IMR-90 (cell line): Measurements from ENCODE around the gene PDK3. TPM values are rescaled to one million over a fixed set of nuclear protein-coding genes. Genes with fewer than 3 reads are reported as not detected.

Experiments used
- ATAC-seq: fragments of 200-7000 bp; cut with Tn5 transposase; 2 replicates; pipeline ENCODE4 v1.9.1; 2020; ENCODE audit warnings: low read depth, mild to moderate bottlenecking, moderate library complexity
- BruUV-seq: library from RNA; stranded (reverse); fragments of 400-500 nt; replicated peaks from 2 replicates; lab custom pipeline; 2021; lab: Mats Ljungman, UMichigan
- CTCF ChIA-PET: fragments of 300-600 bp; formaldehyde crosslinking; extraction: SDS; loops from one replicate; lab custom pipeline; 2021; ENCODE audit warnings: antibody characterized with exemption; lab: Yijun Ruan, JAX
- POLR2A ChIA-PET: fragments of 300-600 bp; sonication (Branson Sonifier 250); formaldehyde crosslinking; loops from one replicate; lab custom pipeline; 2022; ENCODE audit warnings: antibody characterized with exemption; ENCODE audit not compliant: unreplicated experiment; lab: Charles Lee
- DNase-seq: peaks from one replicate; pipeline ENCODE4 v3.0.0; 2013
- H2AFZ ChIP-seq: replicated peaks from 2 replicates; pipeline ENCODE3; 2013; ENCODE audit warnings: low read length, mild to moderate bottlenecking; ENCODE audit not compliant: poor library complexity
- H2AK5ac ChIP-seq: 2 replicates; pipeline ENCODE4 v1.6.1; 2013; ENCODE audit warnings: low read depth, low read length, inconsistent platforms
- H2AK9ac ChIP-seq: replicated peaks from 2 replicates; pipeline ENCODE3; 2013; ENCODE audit warnings: mild to moderate bottlenecking, low read depth, low read length, moderate library complexity; ENCODE audit not compliant: poor library complexity
- H2BK120ac ChIP-seq: 2 replicates; pipeline ENCODE4 v1.6.1; 2013; ENCODE audit warnings: low read depth, low read length, inconsistent platforms
- H2BK15ac ChIP-seq: 3 replicates; pipeline ENCODE4 v1.6.1; 2013; ENCODE audit warnings: low read depth, low read length, inconsistent platforms
- H2BK20ac ChIP-seq: 2 replicates; pipeline ENCODE4 v1.6.1; 2013; ENCODE audit warnings: low read depth, mild to moderate bottlenecking, inconsistent platforms, low read length, moderate library complexity
- H2BK5ac ChIP-seq: 2 replicates; pipeline ENCODE4 v1.6.1; 2013; ENCODE audit warnings: mild to moderate bottlenecking, low read depth, low read length, inconsistent platforms; ENCODE audit not compliant: poor library complexity, severe bottlenecking
- H3K14ac ChIP-seq: replicated peaks from 2 replicates; pipeline ENCODE4 v1.6.1; 2013; ENCODE audit warnings: low read depth, low read length, inconsistent platforms
- H3K18ac ChIP-seq: 2 replicates; pipeline ENCODE4 v1.6.1; 2013; ENCODE audit warnings: low read depth, low read length, control low read depth
- H3K23ac ChIP-seq: 2 replicates; pipeline ENCODE4 v1.6.1; 2013; ENCODE audit warnings: low read depth, low read length, inconsistent platforms
- H3K27ac ChIP-seq: 2 replicates; pipeline ENCODE4 v1.5.1; 2013; ENCODE audit warnings: mild to moderate bottlenecking, control low read depth, low read length; ENCODE audit not compliant: insufficient read depth
- H3K27me3 ChIP-seq: 2 replicates; pipeline ENCODE4 v1.6.1; 2013; ENCODE audit warnings: low read length; ENCODE audit not compliant: control insufficient read depth, insufficient read depth
- H3K36me3 ChIP-seq: 2 replicates; pipeline ENCODE4 v1.6.1; 2013; ENCODE audit warnings: low read length, mixed read lengths; ENCODE audit not compliant: control insufficient read depth, insufficient read depth
- H3K4ac ChIP-seq: 2 replicates; pipeline ENCODE4 v1.6.1; 2013; ENCODE audit warnings: low read depth, low read length, inconsistent platforms
- H3K4me1 ChIP-seq: 2 replicates; pipeline ENCODE4 v1.6.1; 2013; ENCODE audit warnings: low read length, mixed read lengths; ENCODE audit not compliant: control insufficient read depth, insufficient read depth
- H3K4me2 ChIP-seq: 2 replicates; pipeline ENCODE4 v1.6.1; 2013; ENCODE audit warnings: low read depth, mild to moderate bottlenecking, control low read depth, low read length, moderate library complexity
- H3K4me3 ChIP-seq: 2 replicates; pipeline ENCODE4 v1.5.1; 2013; ENCODE audit warnings: low read depth, mild to moderate bottlenecking, control low read depth, low read length, moderate library complexity; ENCODE audit not compliant: insufficient read depth
- H3K56ac ChIP-seq: 2 replicates; pipeline ENCODE4 v1.6.1; 2013; ENCODE audit warnings: low read length, inconsistent platforms; ENCODE audit not compliant: insufficient read depth; ENCODE audit errors: extremely low read depth
- H3K79me1 ChIP-seq, 2 experiments: 2 replicates each; pipeline ENCODE4 v1.6.1; 2013; ENCODE audit warnings: low read length in 2 of 2, inconsistent platforms in 1 of 2, low read depth in 1 of 2
- H3K9ac ChIP-seq: 2 replicates; pipeline ENCODE4 v1.6.1; 2013; ENCODE audit warnings: low read depth, low read length, control low read depth
- H3K9me1 ChIP-seq: 2 replicates; pipeline ENCODE4 v1.6.1; 2013; ENCODE audit warnings: low read length, inconsistent platforms; ENCODE audit not compliant: insufficient read depth
- H3K9me3 ChIP-seq: 2 replicates; pipeline ENCODE4 v1.6.1; 2013; ENCODE audit warnings: low read length; ENCODE audit not compliant: control insufficient read depth, insufficient read depth
- H4K20me1 ChIP-seq: 2 replicates; pipeline ENCODE4 v1.6.1; 2013; ENCODE audit warnings: low read length, inconsistent platforms; ENCODE audit not compliant: insufficient read depth
- H4K5ac ChIP-seq: 2 replicates; pipeline ENCODE4 v1.6.1; 2013; ENCODE audit warnings: mild to moderate bottlenecking, low read depth, low read length, control low read depth
- H4K8ac ChIP-seq, 2 experiments: 2 replicates each; pipeline ENCODE4 v1.6.1; 2013; ENCODE audit warnings: low read depth in 2 of 2, low read length in 2 of 2, control low read depth in 1 of 2, inconsistent platforms in 1 of 2
- H4K91ac ChIP-seq: 2 replicates; pipeline ENCODE4 v1.6.1; 2013; ENCODE audit warnings: low read depth, low read length, inconsistent platforms; ENCODE audit not compliant: insufficient read depth
- CTCF ChIP-seq: conservative IDR thresholded peaks from 2 replicates; pipeline ENCODE4 v1.5.1; 2012; ENCODE audit warnings: mild to moderate bottlenecking, low read depth, low read length, improper control_type of control experiment
- MAFK ChIP-seq: IDR thresholded peaks from 2 replicates; pipeline ENCODE4 v1.6.1; 2012; ENCODE audit warnings: low read depth, low read length, improper control_type of control experiment
- WGBS, 2 experiments: methylation state at CpG; one replicate each; pipeline versions ENCODE4 v1.1.5 to v1.1.7; 2013; ENCODE audit warnings: missing lambda C conversion rate in 2 of 2; ENCODE audit not compliant: insufficient read length in 1 of 2; ENCODE audit errors: extremely low coverage in 2 of 2; 5-methylcytosine and 5-hydroxymethylcytosine counted together
- dilution Hi-C: fragments of 300-500 bp; cut with HindIII; formaldehyde crosslinking; loops from one replicate; pipeline ENCODE4 v1.14.3; 2018; ENCODE audit warnings: low sequenced_read_pairs; ENCODE audit not compliant: unreplicated experiment
- in situ Hi-C: fragments of 300-500 bp; cut with MboI; formaldehyde crosslinking; loops from 3 replicates; pipeline ENCODE4 v1.14.3; 2019; ENCODE audit warnings: low sequenced_read_pairs, inconsistent platforms, mixed read lengths
- intact Hi-C: fragments of 100-400 bp; cut with micrococcal nuclease; formaldehyde crosslinking; loops from 2 replicates; pipeline ENCODE4 v1.10.0; 2022
- polyA plus RNA-seq, 3 experiments: library from polyadenylated mRNA; depleted of rRNA; stranded (reverse); fragments of >200 nt; gene quantifications; 2 replicates each; pipeline ENCODE4 v1.2.3, GENCODE V29; 2012; ENCODE audit warnings: low replicate concordance in 1 of 3
- total RNA-seq: library from RNA; depleted of rRNA; stranded (reverse); fragments of >200 nt; gene quantifications from 2 replicates; pipeline ENCODE4 v1.2.3, GENCODE V29; 2012

PDK3 gene
- total and polyA plus RNA-seq, 2 of the 4 experiments (the other 2 are of a cell fraction): 2.3 to 4.8 TPM

- Histone ChIP-seq H3K56ac (no peak overlapping the region), H3K23ac (no peak overlapping the region), H3K9me3 (no peaks in the 10 kb centered on the region), H4K20me1 (no peaks in the 10 kb centered on the region), H3K27ac (no peak overlapping the region), H4K5ac (no peak overlapping the region), H3K9me1 (no peaks in the 10 kb centered on the region), H2AK9ac (no peak overlapping the region), H3K4me3 (no peak overlapping the region), H3K4ac (no peak overlapping the region), H2BK20ac (no peak overlapping the region), H3K4me1 (no peaks in the 10 kb centered on the region), H2BK15ac (no peak overlapping the region), H3K79me1 (no peaks in the 10 kb centered on the region), H2AFZ (no peak overlapping the region), H4K8ac (no peak overlapping the region), H3K9ac (no peak overlapping the region), H2BK120ac (no peak overlapping the region), H3K14ac (no peak overlapping the region), H3K27me3 (no peaks in the 10 kb centered on the region; the same call in 1 of the 2 replicates), H3K36me3 (no peaks in the 10 kb centered on the region), H4K91ac (no peak overlapping the region), H3K18ac (no peak overlapping the region), H3K4me2 (no peak overlapping the region), H2AK5ac (no peak overlapping the region), H2BK5ac (no peak overlapping the region)
- ChIA-PET CTCF (no interaction called here), POLR2A (no interaction called here)
- TF ChIP-seq MAFK (no peak), CTCF (no peak)
- intact Hi-C loops: no loop called here
- DNase-seq (no peak), ATAC-seq (no peak)
- BruUV-seq: no TSS peak
- in situ Hi-C loops: no loop called here
- dilution Hi-C loops: no loop called here
- WGBS, 2 experiments: no CpG with 5 or more reads among the region's 2 CpGs
Measured at GRCh38 chrX:24526616-24527015, 61.5 kb downstream of the PDK3 start.
